ENCODE data around the gene CLSTN2.

CLSTN2 gene

DNA sequence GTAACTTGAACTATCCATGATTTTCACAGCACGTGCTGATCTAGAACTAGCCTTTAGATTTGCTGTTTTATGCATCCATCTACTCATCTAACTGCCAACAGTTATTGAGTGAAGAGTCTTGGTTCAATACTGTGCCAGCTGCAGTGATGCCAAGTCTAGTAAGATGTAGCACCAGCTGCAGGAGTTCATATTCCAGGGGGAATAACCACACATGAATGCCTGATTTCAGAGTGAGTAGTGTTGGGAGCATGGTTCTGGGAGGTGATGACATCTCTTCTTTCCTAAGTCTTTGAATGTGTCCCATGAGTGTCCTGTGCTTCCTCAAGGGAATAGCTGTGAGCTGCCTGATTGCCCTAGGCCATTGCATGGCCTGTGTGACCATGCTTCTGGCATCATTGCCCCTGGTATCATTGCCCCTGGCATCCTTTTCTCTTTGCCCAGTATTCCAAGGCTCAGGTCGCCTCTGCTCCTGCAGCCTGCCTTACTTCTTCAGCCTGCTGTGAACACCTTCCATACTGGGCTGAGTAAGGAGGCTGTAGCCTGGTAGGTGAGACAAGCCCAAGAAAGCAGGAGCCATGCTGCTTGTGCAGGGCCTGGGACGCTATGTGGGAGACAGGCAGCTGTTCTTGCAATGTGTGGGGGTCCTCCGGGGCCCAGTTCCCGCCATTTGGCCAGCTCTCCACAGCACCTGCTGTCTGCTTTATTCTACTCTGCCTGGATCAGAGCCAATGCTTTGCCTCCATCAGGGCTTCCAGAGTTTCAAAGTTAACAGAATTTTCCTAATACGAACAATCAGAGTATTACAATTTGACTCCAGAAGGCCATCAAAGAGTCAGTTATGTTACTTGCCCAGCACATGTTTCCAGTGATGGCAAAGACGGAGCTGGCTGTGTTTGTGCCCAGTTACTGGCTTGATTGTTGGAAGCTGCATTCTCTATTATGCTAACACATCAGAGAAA, 73.2 kb downstream of the CLSTN2 start:
- DNase-seq (ENCODE audit: low read depth, low spot score) = no peak
- no peak overlapping the region for H3K4me3 ChIP-seq (ENCODE audit: low read depth, low read length)
- TF ChIP-seq, protein P1, sequence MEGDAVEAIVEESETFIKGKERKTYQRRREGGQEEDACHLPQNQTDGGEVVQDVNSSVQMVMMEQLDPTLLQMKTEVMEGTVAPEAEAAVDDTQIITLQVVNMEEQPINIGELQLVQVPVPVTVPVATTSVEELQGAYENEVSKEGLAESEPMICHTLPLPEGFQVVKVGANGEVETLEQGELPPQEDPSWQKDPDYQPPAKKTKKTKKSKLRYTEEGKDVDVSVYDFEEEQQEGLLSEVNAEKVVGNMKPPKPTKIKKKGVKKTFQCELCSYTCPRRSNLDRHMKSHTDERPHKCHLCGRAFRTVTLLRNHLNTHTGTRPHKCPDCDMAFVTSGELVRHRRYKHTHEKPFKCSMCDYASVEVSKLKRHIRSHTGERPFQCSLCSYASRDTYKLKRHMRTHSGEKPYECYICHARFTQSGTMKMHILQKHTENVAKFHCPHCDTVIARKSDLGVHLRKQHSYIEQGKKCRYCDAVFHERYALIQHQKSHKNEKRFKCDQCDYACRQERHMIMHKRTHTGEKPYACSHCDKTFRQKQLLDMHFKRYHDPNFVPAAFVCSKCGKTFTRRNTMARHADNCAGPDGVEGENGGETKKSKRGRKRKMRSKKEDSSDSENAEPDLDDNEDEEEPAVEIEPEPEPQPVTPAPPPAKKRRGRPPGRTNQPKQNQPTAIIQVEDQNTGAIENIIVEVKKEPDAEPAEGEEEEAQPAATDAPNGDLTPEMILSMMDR (IDR thresholded peaks at IDR 0.05; ENCODE audit: low read depth, low read length) = no peak
- in situ Hi-C loops (cut with HindIII; ENCODE audit: low sequenced_read_pairs) = no loop called here

- in situ Hi-C loops (cut with HindIII; ENCODE audit: low sequenced_read_pairs) = no loop called here
- no peak for DNase-seq (ENCODE audit: low read depth, low spot score)
- TF ChIP-seq, protein P1 (IDR thresholded peaks at IDR 0.05; ENCODE audit: low read depth, low read length) = no peak
- H3K4me3 ChIP-seq (ENCODE audit: low read depth, low read length) = no peak overlapping the region
Measured at GRCh38 chr3:140010391-140010790, 75.4 kb downstream of the CLSTN2 start.

GRCh38 chr3:140011086-140011485, 76.1 kb downstream of the CLSTN2 start:
- no peak overlapping the region for H3K4me3 ChIP-seq (ENCODE audit: low read depth, low read length)
- TF ChIP-seq, protein P1 (IDR thresholded peaks at IDR 0.05; ENCODE audit: low read depth, low read length) = no peak
- in situ Hi-C loops (cut with HindIII; ENCODE audit: low sequenced_read_pairs) = no loop called here
- DNase-seq (ENCODE audit: low read depth, low spot score) = no peak

- TF ChIP-seq, protein P1 (IDR thresholded peaks at IDR 0.05; ENCODE audit: low read depth, low read length) = no peak
- in situ Hi-C loops (cut with HindIII; ENCODE audit: low sequenced_read_pairs) = no loop called here
- no peak overlapping the region for H3K4me3 ChIP-seq (ENCODE audit: low read depth, low read length)
- DNase-seq (ENCODE audit: low read depth, low spot score) = no peak
Measured at GRCh38 chr3:140011611-140012277, 76.8 kb downstream of the CLSTN2 start.

- DNase-seq (ENCODE audit: low read depth, low spot score) = no peak
- TF ChIP-seq, protein P1 (IDR thresholded peaks at IDR 0.05; ENCODE audit: low read depth, low read length) = no peak
- H3K4me3 ChIP-seq (ENCODE audit: low read depth, low read length) = no peak overlapping the region
- in situ Hi-C loops (cut with HindIII; ENCODE audit: low sequenced_read_pairs) = no loop called here
Measured at GRCh38 chr3:140013220-140013619, 78.2 kb downstream of the CLSTN2 start.

GRCh38 chr3:140014831-140015495, 80.0 kb downstream of the CLSTN2 start:
- in situ Hi-C loops (cut with HindIII; ENCODE audit: low sequenced_read_pairs) = no loop called here
- H3K4me3 ChIP-seq (ENCODE audit: low read depth, low read length) = no peak overlapping the region
- DNase-seq (ENCODE audit: low read depth, low spot score) = no peak
- TF ChIP-seq, protein P1 (IDR thresholded peaks at IDR 0.05; ENCODE audit: low read depth, low read length) = no peak

All from astrocyte of the spinal cord (primary cell).